Kidney tubule cell (primary cell): ENCODE measurements around the gene HOXC12.

Experiments used
- DNase-seq: peaks from one replicate; pipeline ENCODE4 v3.0.0-alpha.2; 2018; ENCODE audit warnings: low spot score

Gene HOXC12

DNA sequence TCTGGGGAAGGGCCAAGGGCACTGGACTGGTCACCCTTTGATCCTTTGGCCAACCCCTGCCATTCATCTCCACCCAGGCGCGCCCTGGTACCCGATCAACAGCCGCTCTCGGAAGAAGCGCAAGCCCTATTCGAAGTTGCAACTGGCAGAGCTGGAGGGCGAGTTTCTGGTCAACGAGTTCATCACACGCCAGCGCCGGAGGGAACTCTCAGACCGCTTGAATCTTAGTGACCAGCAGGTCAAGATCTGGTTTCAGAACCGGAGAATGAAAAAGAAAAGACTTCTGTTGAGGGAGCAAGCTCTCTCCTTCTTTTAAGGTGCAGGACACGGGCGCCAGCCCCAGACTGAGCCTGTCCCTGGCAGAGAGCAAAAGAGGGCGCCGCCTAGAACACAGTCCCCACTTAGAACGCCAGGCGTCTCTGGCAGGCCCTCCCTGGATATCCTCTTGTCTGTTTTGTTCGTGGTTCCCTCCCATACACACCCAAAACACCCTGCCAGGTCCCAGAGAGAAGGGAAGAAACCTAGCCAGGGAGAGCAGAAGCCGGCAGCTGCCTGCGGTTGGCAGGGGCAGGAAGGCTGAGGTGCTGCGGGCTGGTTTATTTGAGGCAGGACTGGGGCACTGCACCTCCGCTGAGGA lies 1.7 kb downstream of the HOXC12 start:
- DNase-seq: no peak

DNA sequence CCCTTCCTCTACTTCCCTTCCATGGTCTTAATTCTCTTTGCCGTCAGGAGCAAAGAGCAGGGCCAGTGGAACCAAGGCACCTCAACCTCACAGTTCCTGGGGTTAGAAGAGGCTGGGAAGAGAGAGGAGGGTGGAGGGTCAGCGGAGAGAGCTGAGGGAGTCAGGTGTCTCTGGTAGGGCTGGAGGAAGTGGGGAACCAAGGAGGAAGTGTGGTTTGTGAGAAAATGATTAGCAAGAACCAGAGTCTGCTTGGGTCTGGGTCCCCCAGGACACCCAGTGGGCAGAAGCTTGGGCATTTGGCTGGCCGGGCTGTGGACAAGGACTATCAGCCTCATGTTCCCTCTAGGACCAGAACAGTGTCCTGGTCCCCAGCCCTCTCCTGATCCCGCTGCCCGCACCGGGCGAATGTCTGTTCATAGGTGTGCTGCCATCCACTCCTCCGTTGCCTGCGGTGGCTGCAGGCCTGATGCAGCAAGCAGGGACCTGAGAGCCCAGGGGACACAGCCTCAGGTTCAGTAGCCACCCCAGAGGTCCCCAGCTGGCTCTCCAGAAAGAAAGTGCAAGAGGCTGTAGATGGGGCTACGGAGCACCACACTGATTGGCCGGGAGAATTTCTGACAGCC lies 2.3 kb downstream of the HOXC12 start:
- no peak for DNase-seq

DNA sequence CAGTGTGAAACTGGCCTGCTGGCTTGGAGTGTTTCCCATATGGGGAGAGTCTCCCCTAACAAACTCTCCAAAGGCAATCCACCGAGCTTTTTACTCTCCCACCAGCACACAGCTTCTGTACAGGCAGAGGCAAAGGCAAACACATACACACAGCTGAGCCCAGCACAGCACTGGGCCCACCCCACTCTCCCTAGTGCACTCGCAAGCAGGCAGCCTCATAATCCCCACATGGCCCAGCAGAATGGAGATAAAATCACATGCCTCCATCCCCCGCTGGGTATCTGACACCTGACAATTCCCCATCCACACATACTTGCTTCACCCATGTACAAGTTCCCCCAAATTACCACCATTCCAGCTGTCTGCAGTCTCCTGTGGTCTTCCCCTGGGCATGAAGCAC lies 3.4 kb downstream of the HOXC12 start:
- DNase-seq: no peak

DNA sequence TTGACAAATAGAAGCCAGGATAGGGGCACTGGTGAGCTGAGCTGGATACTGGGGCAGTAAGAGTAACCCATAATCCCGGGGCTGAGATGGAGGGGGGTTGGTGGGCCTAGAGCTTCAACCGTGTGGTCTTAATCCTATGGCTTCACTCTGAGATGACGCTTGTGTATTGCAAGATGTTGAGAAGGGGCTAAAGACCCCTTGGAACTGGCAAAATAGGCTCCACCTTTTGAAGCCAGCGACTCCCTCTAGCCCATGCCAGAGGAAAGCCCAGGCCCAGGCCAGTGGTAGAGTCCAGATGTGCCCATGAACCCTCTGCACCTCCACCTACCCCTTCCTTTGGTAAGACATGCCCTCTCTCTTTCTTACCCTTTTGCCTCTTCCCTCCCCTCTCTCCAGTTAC lies 4.6 kb downstream of the HOXC12 start:
- no peak for DNase-seq

DNA sequence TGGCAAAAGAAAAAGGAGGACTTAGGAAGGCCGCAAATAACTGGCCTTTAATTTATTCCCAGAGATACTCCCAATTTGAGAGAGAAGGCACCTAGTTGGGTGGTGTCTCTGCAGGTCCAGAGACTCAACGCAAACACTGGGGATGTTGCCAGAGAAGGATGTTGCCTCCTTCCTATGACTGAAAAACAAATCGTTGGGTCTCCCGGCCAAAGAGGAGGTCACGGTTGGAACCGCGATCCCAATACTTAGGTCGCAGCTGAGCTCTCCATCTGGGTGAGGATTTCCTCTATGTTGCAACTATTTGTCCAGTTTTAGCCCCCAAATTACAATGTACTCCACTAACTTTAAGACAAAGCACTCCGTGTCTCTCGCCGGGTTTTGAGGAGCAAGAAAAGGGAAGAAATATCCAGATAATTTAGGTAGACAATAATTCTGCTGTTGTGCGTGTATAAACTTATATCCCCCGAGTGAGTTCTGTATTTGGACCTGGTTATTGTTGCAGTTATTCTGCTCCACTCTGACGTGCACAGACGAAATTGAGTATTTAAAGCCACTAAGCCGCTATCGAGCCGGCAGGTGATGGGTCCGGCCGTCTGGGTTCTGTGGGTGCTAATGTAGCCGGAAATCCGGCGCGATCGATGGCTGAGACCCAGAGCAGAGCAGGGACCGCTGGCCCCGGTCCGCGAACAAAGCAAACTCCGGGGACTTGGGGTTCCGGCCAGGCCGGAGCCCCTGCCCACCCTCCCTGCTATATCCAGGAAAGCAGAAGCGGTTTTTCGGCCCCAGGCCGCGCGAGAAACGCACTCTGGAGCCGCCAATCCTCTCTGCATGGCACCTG lies 5.7 kb downstream of the HOXC12 start:
- no peak for DNase-seq

DNA sequence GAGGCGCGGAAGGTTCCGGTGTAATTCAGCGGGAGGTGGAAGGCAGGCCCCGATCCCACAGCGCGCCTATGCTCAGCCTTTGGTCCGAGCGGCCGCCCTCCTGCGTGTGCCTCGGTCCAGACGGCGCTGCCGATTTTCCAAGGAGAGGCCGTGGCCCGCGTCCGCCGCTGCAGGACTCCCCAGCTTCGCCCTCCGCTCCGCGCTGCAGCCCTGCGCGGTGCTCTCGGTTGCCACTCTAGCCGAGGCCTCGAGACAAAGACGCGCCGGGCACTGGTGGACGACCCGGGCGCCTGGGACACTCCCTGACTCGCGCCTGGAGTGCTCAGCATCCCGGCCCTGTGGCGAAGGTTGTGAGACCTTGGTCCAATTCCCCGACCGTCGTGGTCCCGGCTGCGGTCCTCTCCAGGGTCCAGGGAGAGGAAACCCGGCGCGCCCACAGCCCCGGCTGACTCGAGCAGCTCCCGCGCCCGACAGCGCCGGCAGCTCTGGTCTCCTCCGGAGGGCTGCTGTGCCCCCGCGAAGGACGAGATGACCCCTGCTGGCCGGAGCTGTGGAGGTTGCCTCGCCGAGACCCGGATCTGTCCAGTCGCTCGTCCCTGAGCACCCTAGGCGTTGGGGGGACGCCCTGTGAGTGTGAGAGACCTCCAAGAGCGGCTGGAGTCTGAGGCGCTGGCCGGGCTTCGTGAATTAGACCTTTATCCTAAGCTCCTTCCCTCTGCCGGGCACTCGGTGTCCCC lies 6.5 kb downstream of the HOXC12 start:
- DNase-seq: no peak

DNA sequence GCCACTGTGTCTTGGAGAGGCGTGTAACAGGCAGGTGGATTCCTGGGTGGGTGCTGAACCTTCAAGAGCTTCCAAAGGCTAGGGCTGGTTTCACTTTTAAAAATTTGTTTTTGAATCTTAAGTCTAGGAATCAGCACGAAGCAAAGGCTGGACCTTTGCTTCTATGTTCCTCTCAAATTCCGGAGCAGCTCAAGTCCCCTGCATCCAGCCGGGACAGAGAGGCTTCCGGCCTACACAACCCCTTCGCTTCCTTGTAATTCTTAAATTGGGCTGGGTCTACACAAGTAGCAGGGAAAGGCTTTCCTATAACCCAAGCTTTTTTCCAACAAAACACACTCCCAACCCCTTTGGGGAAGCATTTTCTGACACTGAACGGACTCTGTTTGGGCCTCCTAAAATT lies 8.3 kb downstream of the HOXC12 start:
- DNase-seq: no peak

DNA sequence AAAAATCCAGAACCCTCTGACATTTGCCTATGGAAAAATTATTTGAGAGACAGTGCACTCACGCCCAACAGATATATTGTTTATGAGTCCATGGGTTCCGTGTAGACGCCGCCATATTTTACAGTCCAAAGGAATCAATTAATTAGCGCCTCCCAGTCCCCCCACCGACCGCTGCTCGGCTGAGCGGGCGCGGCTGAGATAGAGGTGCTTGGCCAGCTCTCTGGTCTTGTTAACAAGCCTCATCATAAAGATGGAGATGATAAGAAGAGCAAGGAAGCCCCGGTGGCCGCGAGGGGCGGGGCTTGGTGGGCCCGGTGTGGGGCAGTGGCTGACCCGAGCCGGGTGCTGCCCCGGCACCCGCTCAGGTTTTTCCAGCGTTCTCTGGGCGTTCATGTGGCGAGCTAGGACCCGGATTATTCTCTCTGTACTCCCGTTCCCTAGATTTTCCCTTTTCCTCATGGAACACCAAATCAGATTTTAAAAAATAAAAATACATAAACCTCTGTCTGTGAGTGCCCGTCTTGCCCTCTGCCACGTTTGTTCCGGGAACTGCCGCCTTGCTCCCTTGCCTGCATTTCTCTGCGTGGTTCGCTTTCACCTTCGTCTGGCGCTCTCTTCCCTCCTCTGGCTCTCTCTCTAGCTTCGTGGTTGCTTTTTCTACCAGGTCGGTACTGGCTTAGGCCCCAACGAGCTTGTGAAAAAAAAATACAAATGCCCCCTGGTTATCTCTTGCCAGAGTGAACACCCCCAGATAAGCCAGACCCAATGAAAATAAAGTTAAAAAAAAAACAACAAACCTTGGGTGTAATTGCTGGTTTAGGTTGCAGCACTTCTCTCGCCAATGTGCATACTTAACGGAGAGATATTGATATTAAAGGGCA lies 9.0 kb downstream of the HOXC12 start:
- no peak for DNase-seq

DNA sequence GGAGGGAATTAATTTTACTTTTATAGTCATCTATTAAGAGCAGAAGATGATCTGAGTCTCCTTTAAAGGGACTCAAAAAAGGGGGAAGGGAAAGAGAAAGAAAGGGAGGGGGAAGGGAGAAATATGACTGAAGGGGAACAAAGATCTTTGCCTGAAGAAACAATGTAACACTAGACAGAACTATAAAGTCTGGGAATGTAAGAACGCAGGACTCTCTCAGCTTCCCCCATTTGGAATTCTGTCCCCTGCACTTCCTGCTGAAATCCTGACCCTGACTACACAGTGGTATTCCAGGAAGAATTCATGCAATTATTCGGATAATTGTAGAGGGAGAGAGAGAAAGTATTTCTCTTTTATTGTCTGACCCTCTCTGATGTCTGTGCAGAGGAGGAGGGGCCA lies 9.6 kb downstream of the HOXC12 start:
- DNase-seq: no peak

DNA sequence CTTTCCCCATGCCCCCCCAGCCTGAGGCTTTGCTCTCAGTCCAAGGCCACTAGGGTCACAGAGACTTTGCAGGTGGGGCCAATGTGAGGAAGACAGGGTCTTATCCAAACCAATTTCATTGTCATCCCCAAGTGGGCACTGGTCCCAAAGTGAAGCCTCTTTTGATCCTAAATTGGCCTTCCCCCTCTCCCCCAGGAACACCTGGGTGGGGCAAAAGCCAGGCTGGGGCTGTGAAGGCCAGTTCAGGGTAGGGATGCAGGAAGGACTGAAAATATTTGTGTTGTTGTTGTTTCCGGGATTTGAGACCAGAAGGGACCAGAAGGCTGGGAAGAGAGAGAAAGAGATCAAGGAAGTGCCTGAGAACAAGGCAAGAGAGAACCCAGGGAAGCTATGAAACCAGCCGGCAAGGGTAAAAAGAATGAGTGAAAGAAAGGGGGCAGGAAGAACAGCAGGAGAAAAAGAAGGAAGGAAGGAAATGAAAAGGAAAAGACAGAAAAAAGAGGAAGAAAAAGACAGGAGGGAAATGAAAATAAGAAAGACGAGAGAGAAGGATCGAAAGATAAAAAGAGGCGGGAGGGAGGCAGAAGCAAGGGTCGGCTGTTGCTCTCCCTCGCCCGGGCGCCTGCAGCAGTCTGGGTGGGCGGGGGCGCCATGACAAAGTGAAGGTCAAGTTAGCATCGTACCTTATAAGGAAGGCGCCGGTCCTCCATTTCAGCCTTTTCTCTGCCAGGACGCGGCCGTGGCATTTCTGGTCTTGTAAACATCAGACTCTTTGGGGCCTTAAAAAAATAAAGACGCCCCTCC lies 10.8 kb downstream of the HOXC12 start:
- DNase-seq: no peak

DNA sequence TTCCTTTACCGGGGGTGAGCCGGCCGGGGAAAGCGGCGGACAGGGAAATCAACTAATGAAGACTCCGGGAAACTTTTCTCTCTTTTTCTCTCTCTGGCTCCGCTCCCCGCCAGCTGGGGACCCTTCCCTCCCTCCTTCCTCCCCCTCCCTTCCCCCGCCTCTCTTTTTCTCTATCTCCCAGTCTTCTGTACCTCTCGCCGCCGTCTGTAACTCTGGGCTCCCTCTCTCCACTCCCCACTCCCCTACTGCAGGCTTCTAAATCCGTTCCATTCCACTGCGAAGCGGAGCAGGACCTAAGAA lies 11.3 kb downstream of the HOXC12 start:
- DNase-seq: no peak

DNA sequence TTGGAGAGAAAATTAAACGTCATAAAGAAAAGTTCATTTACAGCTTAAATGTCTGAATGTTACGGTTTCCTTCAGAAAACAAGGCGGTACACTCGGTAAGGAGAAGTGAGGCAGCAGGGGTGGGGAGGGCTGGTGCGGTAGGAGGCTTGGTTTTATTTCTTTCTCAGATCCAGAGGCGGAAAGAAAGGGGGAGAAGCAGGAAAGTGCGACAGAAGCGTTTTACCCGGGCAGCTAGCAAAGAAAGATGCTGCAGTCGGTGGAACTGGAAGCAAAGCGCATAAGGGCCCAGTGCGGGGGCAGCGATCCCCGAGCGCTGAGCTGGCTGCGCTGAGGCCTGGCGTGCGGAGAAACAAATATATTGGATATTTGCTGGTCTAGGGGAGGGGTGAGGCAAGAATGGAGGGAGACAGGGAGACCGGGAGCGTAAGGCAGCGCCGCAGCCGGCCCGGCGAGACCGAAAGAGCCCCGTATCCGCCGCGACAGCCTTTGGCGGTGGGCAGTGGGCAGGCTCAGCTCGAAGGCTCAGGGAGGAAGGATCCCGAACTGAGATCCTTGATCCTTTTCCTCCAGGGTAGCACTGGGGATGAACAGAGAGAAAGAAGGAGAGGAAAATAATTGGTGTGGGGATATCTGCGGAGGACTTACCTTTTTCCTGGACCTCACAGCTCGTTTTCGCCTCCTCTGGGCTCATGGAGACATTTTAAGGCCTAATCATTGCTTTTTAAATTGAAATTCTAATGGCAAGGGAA lies 11.9 kb downstream of the HOXC12 start:
- no peak for DNase-seq

DNA sequence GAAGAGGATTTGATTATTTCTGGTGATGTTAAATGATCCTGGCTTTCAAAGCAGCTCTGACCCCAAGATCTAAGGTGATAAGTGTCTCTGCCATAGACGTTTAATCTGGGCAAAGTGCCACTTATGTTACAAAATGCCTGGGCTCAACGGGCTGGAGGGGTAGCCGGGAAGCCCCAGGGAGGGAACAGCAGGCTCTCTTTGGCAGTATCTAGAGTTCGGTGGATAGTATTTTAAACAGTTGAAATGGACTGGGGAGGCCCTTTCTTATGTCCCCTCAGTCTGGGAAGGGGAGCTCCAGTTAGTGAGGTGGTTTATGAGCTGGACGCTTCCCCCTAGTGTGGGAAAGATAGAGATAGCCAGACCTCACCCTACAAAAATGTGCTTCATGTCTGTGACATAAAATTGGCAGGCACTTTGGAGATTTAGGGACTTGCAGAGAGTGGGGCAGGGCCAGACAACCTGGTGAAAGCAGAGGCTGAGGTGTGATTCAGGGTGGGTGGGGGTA lies 12.8 kb downstream of the HOXC12 start:
- DNase-seq: no peak

DNA sequence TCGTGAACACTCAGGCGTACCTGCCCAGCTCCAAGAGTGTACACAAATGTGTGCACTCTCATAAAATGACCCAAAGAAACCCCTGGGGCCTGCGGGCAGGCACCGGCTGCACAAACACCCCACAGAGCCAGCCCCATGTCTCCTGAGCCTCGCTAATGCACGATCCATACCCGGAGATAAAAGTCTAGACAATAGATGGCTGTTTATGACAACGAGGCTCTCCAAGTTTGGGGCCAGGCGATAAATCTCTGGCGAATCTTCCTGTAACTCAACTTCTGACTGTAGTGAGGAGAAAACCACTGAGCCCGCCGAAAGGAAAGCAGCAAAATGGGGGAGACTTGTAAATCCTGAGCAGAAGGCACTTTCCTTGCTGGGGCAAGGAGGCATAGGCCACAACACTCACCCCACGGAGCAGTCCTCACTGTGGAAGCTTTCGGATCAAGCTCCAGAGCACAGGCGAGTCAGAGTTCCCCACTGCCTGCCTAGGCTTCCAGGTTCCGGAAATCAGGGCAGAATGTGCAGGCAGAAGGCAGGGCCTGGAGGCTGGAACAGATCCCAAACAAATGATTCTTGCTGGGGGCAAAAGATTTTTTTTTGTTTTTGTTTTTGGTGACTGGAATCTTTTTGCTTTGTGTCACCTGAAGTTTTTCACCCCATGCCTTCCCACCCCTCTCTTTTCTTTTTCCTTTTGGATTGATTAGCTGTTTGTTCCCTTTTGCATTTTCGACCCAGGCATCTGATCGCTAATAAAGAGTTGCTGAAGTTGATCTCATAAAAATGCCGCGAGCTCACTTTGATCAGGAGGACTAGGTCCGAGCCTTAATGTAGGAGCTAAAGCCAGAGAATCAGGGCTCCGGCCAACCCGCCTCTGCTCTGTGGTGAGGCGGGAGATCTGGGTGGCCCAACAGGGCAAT lies 13.8 kb downstream of the HOXC12 start:
- DNase-seq: no peak

DNA sequence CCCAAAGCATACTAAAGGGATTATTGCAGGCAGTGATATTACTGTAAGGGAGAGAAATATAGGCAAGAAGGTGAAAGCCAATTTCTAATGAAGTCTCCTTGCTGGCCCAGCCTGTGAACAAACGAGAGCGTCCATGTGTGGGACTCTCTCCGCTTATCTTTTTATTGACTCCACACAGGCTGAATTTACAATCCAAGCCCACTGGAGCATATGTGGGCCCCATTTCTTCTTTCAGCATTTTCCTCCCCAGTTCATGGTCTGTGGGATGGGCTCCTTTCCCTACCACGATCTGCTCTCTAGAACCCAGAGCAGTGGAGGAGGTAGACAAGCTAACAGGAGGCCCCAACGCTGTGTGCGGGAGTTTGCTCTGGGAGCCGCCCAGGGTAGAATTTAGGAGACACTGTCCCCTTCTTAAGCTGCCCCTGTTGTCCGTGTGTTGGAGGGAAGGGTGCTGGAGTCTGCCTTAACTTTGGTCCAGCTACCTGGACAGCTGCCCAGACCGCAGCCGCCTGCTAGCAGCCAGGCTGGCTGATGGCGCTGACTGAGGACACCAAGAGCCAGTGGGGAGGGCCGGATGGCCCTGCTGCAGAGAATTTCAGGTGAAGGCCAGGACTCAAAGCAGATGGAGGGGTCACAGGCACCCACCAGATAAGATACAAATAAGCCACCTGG lies 15.0 kb downstream of the HOXC12 start:
- no peak for DNase-seq

DNA sequence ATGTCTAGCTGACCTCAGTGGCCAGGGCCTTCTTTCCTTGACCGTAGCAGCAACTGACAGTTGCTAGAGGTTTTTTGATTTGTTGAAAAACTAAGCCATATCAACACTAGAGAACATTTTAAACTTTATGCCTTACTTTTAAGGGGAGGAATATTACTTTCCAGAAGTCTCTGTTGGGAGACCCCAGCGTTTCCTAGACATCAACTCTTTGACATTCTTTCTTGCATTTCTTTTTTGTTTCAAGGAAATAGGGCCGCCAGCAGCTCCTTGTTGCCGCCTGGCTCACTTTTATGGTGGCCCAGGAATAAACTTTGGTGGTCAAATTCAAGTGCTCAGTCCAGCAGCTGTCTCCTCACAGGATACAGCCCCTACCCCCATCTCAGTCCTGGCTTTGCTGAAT lies 15.7 kb downstream of the HOXC12 start:
- DNase-seq: no peak

DNA sequence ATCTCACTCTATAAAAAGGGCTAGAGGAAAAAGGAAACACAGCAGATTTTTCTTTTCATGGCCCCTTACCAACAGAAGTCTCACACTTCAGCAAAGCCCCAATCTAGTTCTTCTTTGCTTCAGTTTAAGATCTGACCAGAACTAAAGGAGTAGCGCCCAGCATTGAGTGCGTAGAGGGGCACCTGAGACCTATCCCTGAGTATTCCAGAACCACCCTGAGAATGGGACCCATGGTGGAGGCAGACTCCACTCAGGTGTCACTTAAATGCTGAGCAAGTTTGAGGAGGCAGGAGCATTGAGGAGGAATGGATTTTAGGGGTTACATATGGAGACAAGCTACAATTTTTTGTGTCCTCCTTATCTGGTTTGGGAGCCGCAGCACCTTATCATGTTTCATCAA lies 16.4 kb downstream of the HOXC12 start:
- no peak for DNase-seq

DNA sequence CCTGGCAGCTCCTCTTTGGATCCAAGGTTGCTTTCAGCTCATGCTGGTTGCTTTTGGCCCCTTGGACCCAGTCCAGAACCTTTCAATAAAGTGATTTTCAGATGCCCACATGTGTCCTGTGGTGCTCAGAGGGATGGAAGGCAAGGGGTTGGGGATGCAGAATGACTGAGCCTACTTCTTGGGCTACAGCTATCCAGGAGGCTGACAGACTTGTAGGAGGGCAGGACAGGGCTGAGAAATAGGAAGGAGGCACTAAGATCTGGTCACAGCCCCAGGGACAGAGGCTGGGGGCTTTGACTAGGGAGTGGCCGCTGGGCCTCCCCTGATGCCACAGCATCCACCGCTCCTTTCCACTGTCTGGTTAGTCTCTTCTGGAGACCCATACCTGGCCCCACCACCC lies 17.0 kb downstream of the HOXC12 start:
- no peak for DNase-seq
